OCI-LY1 (cell line): Measurements from ENCODE around the gene LDLRAD4.

Source experiments
- CTCF ChIP-seq: fragments of 200-600 bp; sonication (generic), shearing (Covaris generic); IDR thresholded peaks from 2 replicates; pipeline ENCODE4 v1.5.1; 2017; ENCODE audit warnings: mild to moderate bottlenecking, antibody characterized with exemption, low read length, moderate library complexity, mixed read lengths
- EZH2 ChIP-seq: fragments of 200-600 bp; sonication (generic), shearing (Covaris generic); IDR thresholded peaks from 2 replicates; pipeline ENCODE4 v1.8.0; 2017; ENCODE audit warnings: borderline replicate concordance, mixed run types, mild to moderate bottlenecking, antibody characterized with exemption, low read length, moderate library complexity, mixed read lengths

- TF ChIP-seq EZH2 (no peak), CTCF (no peak)
Measured at GRCh38 chr18:13521418-13521817, 302.9 kb downstream of the LDLRAD4 start.
